GM21367 (cell line): Measurements from ENCODE around the gene PSMF1.

Source experiments
- ATAC-seq: cut with Tn5 transposase; IDR thresholded peaks from one replicate; pipeline ENCODE4 v1.9.1; 2021; ENCODE audit not compliant: unreplicated experiment

The PSMF1 gene

GRCh38 chr20:1163653-1164052 is 45.3 kb downstream of the PSMF1 start:
- ATAC-seq = no peak

GRCh38 chr20:1164871-1165270 is 46.5 kb downstream of the PSMF1 start:
- ATAC-seq = no peak

GRCh38 chr20:1165521-1165920 is 47.1 kb downstream of the PSMF1 start:
- no peak for ATAC-seq

DNA sequence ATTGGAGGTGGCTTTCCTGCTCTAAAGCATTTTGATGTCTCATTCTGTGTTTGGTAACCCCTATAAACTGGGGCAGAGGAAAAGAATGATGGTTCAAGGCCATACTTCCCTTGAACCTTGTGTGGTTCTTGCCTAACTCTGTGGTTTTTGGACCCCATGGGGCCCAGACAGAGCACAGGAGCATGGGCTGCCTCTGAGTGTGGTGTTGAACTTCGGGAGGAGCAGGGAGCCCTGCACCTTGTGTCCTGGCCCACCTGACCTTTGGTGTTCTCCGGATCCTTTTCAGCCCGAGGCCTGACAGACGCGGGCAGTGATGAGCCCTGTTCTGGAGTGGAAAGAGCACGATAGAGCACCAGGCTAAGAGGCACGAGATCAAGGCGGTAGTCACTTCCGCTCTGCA is 47.5 kb downstream of the PSMF1 start:
- no peak for ATAC-seq

DNA sequence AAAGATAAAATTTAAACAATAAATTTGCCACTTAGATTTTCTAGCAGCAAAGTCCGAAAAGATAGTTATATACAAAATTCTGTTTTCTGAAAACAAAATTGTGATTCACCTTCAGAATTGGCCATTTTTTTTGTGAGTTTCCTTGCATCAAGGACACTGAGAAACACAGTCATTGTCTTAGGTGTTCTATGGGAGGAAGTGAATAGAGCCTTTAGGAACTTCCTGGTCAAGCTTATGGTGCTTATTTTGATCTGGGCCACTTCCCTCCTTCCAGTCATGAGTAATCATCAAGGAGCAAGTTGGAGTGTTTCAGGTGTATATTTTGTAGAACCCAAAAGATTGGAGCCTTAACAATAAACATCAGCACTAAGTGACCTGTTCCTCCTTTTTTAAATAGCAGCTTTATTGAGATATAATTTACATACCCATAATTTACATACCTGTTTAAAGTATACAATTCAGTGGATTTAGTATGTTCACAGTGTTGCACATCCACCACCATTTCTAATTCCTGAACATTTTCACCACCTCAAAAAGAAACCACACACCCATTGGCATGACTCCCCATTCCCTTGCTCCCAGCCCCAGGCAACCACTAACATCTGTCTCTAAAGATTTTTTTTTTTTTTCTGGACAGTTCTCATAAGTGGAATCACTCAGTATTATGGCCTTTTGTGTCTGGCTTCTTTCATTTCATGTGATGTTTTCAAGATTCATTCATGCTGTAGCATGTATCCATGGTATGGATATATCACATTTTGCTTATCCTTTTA is 48.7 kb downstream of the PSMF1 start:
- no peak for ATAC-seq

GRCh38 chr20:1169224-1169623 is 50.8 kb downstream of the PSMF1 start:
- ATAC-seq = no peak

DNA sequence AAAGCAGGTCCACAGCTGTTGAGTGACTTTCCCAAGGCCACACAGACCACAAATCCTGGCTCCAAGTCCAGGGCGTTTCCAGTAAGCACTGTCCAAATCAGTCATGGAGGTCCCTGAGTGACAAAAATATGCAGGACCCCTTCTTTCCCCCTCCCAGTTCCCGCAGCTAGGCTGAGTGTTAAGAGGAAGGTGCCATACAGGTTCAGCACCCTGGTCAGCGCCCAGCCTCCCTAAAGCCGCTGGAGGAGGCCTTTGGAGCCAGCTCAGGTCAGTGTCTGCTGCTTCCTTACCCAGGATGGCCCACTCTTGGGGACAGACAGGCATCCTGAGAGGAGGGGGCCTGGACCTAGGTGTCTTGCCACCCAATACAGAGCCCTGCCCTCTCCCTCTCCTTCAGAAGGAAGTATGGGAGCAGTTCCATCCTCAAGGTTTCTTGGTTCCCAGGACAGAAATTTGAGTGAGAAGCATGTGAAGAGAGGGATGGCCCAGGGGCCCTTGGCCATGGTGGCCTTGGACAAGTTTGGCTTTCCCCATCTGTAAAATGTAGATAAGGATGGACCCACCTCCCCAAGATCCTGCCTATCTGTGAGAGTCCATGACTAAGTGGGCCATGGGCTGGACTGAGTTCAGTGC is 53.2 kb downstream of the PSMF1 start:
- no peak for ATAC-seq

- ATAC-seq = no peak
Measured at GRCh38 chr20:1173698-1174097, 55.3 kb downstream of the PSMF1 start.

GRCh38 chr20:1174787-1175186 is 56.4 kb downstream of the PSMF1 start:
- ATAC-seq = no peak

GRCh38 chr20:1177680-1178079 is 59.3 kb downstream of the PSMF1 start:
- no peak for ATAC-seq

DNA sequence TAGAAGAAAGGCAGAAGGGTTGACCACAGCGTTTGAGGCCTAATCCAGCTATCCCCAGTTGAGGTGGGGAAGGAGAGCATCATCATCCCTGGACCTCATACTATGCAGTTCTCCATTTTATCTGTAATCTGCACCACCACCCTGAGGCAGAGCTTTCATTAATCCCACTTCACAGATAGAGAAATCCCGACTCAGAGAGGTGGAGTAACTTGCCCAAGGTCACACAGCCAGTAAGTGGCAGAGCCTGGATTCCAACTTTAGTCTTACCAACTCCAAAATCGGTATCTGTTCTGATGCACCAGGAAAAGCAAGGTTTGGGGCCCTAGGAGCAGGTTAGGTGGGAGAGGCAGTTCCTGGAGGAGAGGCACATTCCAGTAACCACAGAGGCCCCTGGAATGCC is 59.7 kb downstream of the PSMF1 start:
- no peak for ATAC-seq

- ATAC-seq = no peak
Measured at GRCh38 chr20:1178623-1179022, 60.2 kb downstream of the PSMF1 start.

DNA sequence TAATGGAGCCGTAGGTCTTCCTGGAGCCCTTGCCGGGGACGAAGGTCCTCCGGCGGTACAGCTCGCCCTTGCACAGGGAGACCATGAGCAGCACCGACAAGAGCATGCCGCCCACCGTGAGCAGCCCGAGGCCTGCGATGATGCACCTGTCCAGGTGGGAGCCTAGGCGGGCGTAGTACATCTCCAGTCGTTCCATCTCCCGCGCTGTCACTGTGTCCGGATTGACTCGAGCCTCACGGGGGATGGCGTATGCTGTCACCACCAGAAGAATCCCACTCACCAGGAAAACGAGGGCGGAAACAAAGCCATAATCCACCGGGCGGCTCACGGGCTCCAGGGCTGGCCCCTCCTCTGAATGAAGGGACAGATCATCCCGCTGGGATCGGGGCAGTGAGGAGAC is 62.5 kb downstream of the PSMF1 start:
- ATAC-seq = no peak

DNA sequence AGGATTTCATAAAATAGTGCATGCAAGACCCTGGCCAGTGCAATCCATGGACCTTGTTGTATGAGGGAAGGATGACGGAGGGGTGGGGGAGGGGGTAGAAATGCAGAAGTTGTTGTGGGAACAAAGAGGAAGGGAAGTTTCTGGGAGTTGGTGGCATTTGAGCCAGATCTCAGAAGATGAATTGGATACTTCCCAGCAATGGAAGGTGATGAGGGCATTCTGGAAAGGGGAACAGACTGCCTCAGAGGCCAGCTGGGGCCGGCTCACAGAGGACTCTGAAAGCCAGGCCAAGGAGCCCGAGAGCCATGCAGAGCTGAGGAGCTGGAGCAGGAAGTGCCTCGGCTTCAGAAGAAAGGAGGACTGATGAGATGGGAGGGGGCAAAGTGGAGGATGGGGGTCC is 63.7 kb downstream of the PSMF1 start:
- ATAC-seq = no peak

DNA sequence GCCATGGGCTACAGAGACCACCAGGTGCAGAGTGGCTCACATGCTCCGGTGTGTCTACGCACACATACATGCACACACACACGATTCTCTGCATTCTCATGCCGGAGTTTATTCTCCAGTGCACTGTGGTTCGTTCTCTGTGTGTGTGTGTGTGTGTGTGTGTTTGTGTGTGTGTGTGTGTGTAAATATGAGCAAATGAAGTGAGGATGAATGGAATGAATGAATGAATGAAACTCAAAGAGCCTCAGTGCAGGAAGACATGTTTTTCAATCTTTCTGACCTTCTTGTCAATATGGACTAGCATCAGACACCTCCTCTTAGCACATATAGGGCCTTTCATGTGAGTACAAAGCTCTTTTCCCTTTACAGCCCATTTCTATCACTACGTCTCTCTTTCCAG is 64.8 kb downstream of the PSMF1 start:
- no peak for ATAC-seq

- no peak for ATAC-seq
Measured at GRCh38 chr20:1184260-1184637, 65.8 kb downstream of the PSMF1 start.

- ATAC-seq = no peak
Measured at GRCh38 chr20:1184638-1185315, 66.4 kb downstream of the PSMF1 start, which contains the start of gene TMEM74B. TMEM74B (minus strand) TSS chr20:1184981; CDS start chr20:1183801, 1,180 bp downstream.

DNA sequence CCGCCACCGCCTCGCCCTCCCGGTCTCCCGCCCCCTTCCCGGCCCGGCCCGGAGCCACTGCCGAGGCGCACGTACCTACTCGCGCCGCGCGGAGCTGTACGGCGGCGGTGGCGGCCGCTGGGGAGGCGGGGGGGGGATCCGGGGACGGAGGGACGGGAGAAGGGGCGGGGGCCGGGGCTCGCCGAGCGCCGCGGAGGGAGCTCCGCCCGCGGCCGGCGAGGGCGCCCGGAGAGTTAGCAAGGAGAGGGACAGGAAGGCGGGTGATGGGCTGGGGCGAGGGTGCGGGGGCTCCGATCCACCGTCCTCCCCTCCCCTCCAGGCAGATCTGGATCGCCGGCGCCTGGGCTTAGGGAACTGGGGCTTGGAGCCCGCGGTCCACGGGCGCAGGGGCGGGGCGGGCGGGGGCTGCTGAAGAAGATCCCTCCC is 66.9 kb downstream of the PSMF1 start:
- no peak for ATAC-seq

- ATAC-seq = no peak
Measured at GRCh38 chr20:1185790-1186334, 67.5 kb downstream of the PSMF1 start.

DNA sequence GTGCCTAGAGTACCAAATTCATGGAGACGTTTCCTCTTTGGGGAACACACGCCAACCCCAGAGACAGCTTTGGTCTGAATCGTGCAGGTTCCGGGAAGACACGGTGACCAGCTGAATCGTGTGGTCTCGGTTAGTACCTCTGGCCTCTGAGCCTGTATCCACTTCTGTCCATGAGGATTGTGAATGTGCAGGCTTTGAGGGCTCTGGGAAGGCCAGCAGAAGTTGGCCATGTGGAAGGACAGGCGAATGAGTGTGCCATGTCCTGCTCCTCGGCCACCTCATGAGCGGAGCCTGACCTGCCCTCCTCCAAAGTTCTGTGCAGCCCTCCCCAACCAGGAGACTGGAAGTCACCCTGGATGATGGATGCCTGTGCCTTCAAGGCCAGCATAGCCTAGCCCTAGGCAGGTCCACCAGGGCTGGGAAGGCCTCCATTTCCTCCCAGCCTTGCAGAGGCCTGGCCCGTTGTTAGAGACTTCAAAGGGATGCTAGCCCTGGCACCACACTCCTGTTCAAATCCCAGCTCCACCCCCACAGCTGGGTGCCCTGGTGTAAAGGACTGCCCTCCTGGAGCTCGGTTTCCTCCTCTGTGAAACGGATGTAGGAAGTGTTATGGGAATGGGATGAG is 68.1 kb downstream of the PSMF1 start:
- no peak for ATAC-seq

- no peak for ATAC-seq
Measured at GRCh38 chr20:1187605-1188171, 69.3 kb downstream of the PSMF1 start.
